ENCODE data around the gene OXT.

OXT gene

DNA sequence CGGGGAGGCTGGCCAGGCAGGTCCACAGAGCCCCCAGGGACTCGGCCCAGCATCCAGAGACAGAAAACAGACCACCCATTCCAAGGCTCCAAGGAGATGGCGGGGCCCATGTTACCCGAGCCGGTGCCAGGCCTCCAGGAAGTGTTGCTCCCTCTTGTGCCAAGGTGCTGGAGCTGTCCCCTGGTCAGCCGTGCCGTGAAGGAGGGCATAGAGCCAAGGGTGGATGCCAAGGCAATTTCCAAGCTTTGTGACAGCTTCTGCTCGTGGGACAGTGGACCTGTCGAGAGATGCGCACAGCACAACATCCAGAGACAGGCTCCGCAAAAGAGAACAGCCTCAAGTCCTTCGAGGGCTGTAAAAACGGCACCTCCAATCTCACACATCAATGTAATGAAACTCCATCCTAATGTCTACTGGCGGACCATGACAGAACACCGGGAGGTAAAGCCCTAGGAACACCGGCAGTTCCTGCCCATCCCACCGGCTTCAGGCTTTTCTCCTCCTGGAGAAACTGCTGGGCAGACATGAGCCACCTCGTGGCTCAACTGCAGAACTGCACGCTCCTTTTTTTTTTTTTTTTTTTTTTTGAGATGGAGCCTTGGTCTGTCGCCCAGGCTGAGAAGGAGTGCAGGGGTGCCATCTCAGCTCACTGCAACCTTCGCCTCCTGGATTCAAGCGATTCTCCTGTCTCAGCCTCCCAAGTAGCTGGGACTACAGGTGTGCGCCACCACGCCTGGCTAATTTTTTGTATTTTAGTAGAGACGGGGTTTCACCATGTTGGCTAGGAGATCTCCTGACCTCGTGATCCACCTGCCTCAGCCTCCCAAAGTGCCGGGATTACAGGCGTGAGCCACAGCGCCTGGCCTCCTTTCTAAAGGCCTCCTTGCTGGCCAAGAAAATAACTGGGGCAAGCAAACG, 44.0 kb downstream of the OXT start:
- peak in 5 of 6 experiments; percentile 2 to 67 (median 53) for DNase-seq

DNA sequence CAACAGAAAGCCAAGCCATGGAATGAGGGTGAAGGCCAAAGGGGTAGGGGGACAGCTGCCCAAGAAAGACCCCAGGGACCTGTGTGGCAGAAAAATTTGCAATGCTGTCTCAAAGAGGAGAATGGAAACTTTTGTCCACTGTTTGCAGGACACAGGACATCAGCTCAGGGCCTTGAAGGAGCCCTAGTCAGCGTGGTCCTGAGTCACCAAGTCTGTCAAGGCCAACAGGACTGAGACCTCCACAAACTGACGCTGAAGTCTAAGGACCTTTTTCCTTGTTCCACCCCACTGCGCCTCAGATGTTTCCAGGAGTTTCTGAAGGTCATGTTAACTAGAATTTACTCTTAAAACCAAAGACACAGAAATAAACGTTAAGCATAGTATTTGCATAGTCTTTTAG, 44.9 kb downstream of the OXT start:
- DNase-seq, result no peak

DNA sequence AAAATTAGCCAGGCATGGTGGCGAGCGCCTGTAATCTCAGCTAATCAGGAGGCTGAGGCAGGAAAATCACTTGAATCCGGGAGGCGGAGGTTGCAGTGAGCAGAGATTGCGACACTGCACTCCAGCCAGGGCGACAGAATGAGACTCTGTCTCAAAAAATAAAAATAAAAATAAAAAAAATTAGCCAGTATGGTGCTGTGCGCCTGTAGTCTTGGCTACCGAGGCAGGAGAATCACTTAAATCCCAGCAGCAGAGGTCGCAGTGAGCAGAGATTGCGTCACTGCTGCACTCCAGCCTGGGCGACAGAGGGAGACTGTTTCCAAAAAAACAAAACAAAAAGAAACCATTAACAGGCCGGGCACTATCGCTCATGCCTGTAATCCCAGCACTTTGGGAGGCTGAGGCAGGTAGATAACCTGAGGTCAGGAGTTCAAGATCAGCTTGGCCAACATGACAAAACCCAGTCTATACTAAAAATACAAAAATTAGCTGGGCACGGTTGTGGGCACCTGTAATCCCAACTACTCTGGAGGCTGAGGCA, 46.5 kb downstream of the OXT start:
- peak; percentile 27 to 73 (median 50) for DNase-seq

DNA sequence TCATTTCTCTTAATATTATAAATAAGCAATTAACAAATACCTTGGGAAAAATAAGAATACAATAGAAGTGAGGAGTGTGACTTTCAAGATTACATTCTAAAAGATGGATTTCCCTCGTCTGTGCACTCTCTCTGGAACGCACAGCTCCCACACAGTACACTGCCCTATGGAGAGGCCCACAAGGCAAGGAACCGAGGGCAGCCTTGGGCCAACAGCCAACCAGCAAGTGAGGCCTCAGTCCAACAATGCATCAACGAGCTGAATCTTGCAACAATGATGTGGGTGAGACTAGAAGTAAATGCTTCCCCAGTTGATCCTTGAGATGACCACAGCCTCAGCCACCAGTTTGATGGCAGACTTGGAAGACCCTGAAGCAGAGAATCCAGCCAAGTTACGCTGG, 47.6 kb downstream of the OXT start:
- DNase-seq, result no peak

DNA sequence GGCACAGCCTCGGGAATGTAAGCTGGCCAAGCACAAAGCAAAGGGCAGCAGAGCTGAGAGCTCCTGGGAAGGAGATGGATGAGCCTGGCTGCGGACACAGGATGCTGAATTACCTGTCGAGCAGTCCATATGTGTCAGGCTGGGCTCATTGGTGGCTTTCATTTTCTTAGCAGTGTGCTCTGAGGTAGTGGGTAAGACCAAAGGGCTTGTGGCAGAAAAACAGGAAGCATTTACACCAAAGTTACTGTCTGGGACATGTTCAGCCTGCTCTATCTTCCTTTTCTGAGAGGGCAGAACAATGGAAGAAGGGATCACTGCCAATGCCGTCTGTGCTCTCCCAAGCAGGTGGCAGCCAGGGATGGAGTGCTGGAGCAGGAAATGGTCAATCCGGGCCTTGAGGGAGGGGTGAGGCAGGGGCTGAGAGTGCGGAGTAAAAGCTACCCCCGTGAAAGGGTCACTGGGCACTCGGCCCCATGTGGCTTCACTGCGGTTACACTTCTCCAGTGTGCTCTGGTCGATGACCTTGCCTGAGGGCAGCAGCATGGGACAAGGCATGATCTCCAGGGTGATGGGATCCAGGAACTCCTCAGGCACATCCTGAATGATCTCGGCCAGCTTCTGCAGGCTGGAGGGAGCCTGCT, 50.0 kb downstream of the OXT start:
- DNase-seq, result peak; percentile 7 to 69 (median 52)
